CD4-positive, alpha-beta memory T cell (primary cell): ENCODE measurements around the gene NFKB1. TPM values are rescaled to one million over a fixed set of nuclear protein-coding genes. Genes with fewer than 3 reads are reported as not detected.

Experiments used
- CTCF ChIA-PET: fragments of 350-600 bp; sonication (Branson Sonifier 250); formaldehyde crosslinking; loops from one replicate; lab custom pipeline; 2021; ENCODE audit warnings: inconsistent platforms; ENCODE audit not compliant: partially characterized antibody; lab: Charles Lee
- POLR2A ChIA-PET: fragments of 350-600 bp; sonication (Branson Sonifier 250); formaldehyde crosslinking; loops from one replicate; lab custom pipeline; 2021; ENCODE audit not compliant: partially characterized antibody; lab: Charles Lee
- DNase-seq, 5 donors: peaks; one replicate each; pipeline versions ENCODE4 v3.0.0 to v3.0.0-alpha.2; 2020 to 2022; ENCODE audit warnings: mixed read lengths in 1 of 5
- H3K27ac ChIP-seq: one replicate; pipeline ENCODE4 v1.7.0; 2013; ENCODE audit warnings: low read depth, low read length
- H3K27me3 ChIP-seq: 2 replicates; pipeline ENCODE4 v1.7.0; 2013; ENCODE audit warnings: mild to moderate bottlenecking, low read length, moderate library complexity; ENCODE audit not compliant: insufficient read depth
- H3K36me3 ChIP-seq: 2 replicates; pipeline ENCODE4 v1.7.0; 2013; ENCODE audit warnings: mild to moderate bottlenecking, low read length, moderate library complexity; ENCODE audit not compliant: insufficient read depth
- H3K4me1 ChIP-seq: 2 replicates; pipeline ENCODE4 v1.7.0; 2013; ENCODE audit warnings: mild to moderate bottlenecking, low read length, moderate library complexity; ENCODE audit not compliant: insufficient read depth
- H3K4me3 ChIP-seq, 2 donors: one replicate each; pipeline ENCODE4 v1.7.0; 2013; ENCODE audit warnings: low read length in 2 of 2, mild to moderate bottlenecking in 1 of 2
- H3K9me3 ChIP-seq, 2 donors: one replicate each; pipeline ENCODE4 v1.7.0; 2013; ENCODE audit warnings: low read length in 2 of 2, control low read depth in 1 of 2; ENCODE audit not compliant: control insufficient read depth in 1 of 2
- H3K27ac Mint-ChIP-seq, 7 donors: one replicate each; pipeline ENCODE4 v1.8.0; 2020 to 2021; ENCODE audit warnings: mixed read lengths in 7 of 7, mild to moderate bottlenecking in 6 of 7, inconsistent platforms in 3 of 7, moderate library complexity in 3 of 7
- H3K27me3 Mint-ChIP-seq, 2 donors: one replicate each; pipeline ENCODE4 v1.8.0; 2020 to 2021; ENCODE audit warnings: mixed read lengths in 2 of 2
- H3K36me3 Mint-ChIP-seq, 2 donors: one replicate each; pipeline ENCODE4 v1.8.0; 2020 to 2021; ENCODE audit warnings: mixed read lengths in 2 of 2, inconsistent platforms in 1 of 2, mild to moderate bottlenecking in 1 of 2
- H3K4me1 Mint-ChIP-seq, 4 donors: one replicate each; pipeline ENCODE4 v1.8.0; 2020 to 2021; ENCODE audit warnings: mixed read lengths in 4 of 4, mild to moderate bottlenecking in 1 of 4
- H3K4me3 Mint-ChIP-seq, 8 donors: one replicate each; pipeline ENCODE4 v1.8.0; 2020 to 2021; ENCODE audit warnings: mixed read lengths in 8 of 8, mild to moderate bottlenecking in 7 of 8, moderate library complexity in 6 of 8, inconsistent platforms in 3 of 8
- H3K9me3 Mint-ChIP-seq, 8 donors: one replicate each; pipeline ENCODE4 v1.8.0; 2020 to 2021; ENCODE audit warnings: mixed read lengths in 8 of 8, mild to moderate bottlenecking in 5 of 8, inconsistent platforms in 3 of 8, moderate library complexity in 1 of 8
- intact Hi-C: fragments of 100-400 bp; cut with micrococcal nuclease; formaldehyde crosslinking; loops from one replicate; pipeline ENCODE4 v1.15.1; 2023
- polyA plus RNA-seq, 2 donors: library from polyadenylated mRNA; unstranded; fragments of 300-500 nt; fragmentation: Illumina TruSeq; gene quantifications; one replicate each; pipeline ENCODE4 v1.2.3, GENCODE V29; 2021
- total RNA-seq, 2 experiments: library from RNA; stranded (reverse); gene quantifications; one replicate each; pipeline ENCODE4 v1.2.3, GENCODE V29; 2021

The NFKB1 gene
- total and polyA plus RNA-seq, 4 experiments from 2014 or later = 16.6 to 84.9 (median 70.9) TPM

- POLR2A ChIA-PET = interaction anchor here (1.2 to 1.5 kb wide), 2 partner anchors 12 to 15 kb away, joined by 4 read pairs; no protein-coding TSS in a partner anchor
Measured at GRCh38 chr4:102543030-102543928, 42.1 kb downstream of the NFKB1 start.

GRCh38 chr4:102546635-102547034 is 45.5 kb downstream of the NFKB1 start:
- peaks cover 14% of the 10 kb centered on the region for H3K4me1 ChIP-seq
- intact Hi-C loops = no loop called here
- H3K4me3 ChIP-seq = no peak overlapping the region
- peak overlapping the region in 4 of 7 donors; percentile 9 to 43 (median 21) for H3K27ac Mint-ChIP-seq
- H3K9me3 ChIP-seq = no peaks in the 10 kb centered on the region
- H3K36me3 ChIP-seq = peaks cover 7% of the 10 kb centered on the region
- peak overlapping the region in 1 of 8 donors; percentile 26 for H3K4me3 Mint-ChIP-seq
- no peaks in the 10 kb centered on the region for H3K27me3 Mint-ChIP-seq
- H3K4me1 Mint-ChIP-seq = peaks cover 26 to 58% (median 41%) of the 10 kb centered on the region in 4 donors
- no peak for DNase-seq
- CTCF ChIA-PET = interaction anchor here (0.8 to 2.1 kb wide), 6 partner anchors 9 to 74 kb away, joined by 3 to 8 read pairs (median 3); no protein-coding TSS in a partner anchor
- H3K36me3 Mint-ChIP-seq = peaks cover 58 to 69% of the 10 kb centered on the region in 2 donors
- no peak overlapping the region for H3K27ac ChIP-seq
- POLR2A ChIA-PET = interaction anchor here (0.7 to 0.9 kb wide), 2 partner anchors 9 to 18 kb away, joined by 3 to 4 read pairs; no protein-coding TSS in a partner anchor
- no peaks in the 10 kb centered on the region for H3K27me3 ChIP-seq
- H3K9me3 Mint-ChIP-seq = peaks cover 0 to 2% (median 0%) of the 10 kb centered on the region in 8 donors

More at GRCh38 chr4:102543030-102543928, 42.1 kb downstream of the NFKB1 start:
- H3K27me3 ChIP-seq = no peaks in the 10 kb centered on the region
- intact Hi-C loops = no loop called here
- DNase-seq = no peak
- peaks cover 18% of the 10 kb centered on the region for H3K36me3 ChIP-seq
- no peaks in the 10 kb centered on the region for H3K9me3 ChIP-seq
- Mint-ChIP-seq H3K4me1 (peaks cover 22 to 57% (median 39%) of the 10 kb centered on the region in 4 donors), H3K27me3 (no peaks in the 10 kb centered on the region), H3K9me3 (no peaks in the 10 kb centered on the region), H3K27ac (peak overlapping the region in 4 of 7 donors; percentile 9 to 56 (median 35)), H3K36me3 (peaks cover 63 to 76% of the 10 kb centered on the region in 2 donors), H3K4me3 (no peak overlapping the region)
- peaks cover 10% of the 10 kb centered on the region for H3K4me1 ChIP-seq
- H3K27ac ChIP-seq = no peak overlapping the region
- H3K4me3 ChIP-seq = no peak overlapping the region
- CTCF ChIA-PET = interaction anchor here (1.0 to 1.4 kb wide), 3 partner anchors 9 to 67 kb away, joined by 3 to 4 read pairs (median 3); no protein-coding TSS in a partner anchor

- no peak for DNase-seq
- intact Hi-C loops = no loop called here
- H3K27me3 Mint-ChIP-seq = no peaks in the 10 kb centered on the region
- Histone ChIP-seq H3K27ac (no peak overlapping the region), H3K9me3 (no peaks in the 10 kb centered on the region), H3K4me1 (peaks cover 24% of the 10 kb centered on the region), H3K4me3 (no peak overlapping the region), H3K36me3 (peaks cover 7% of the 10 kb centered on the region), H3K27me3 (no peaks in the 10 kb centered on the region)
- H3K4me3 Mint-ChIP-seq = no peak overlapping the region
- peaks cover 36 to 60% (median 52%) of the 10 kb centered on the region in 4 donors for H3K4me1 Mint-ChIP-seq
- POLR2A ChIA-PET = no interaction called here
- H3K27ac Mint-ChIP-seq = peak overlapping the region in 5 of 7 donors; percentile 9 to 81 (median 13)
- H3K9me3 Mint-ChIP-seq = peaks cover 0 to 2% (median 0%) of the 10 kb centered on the region in 8 donors
- H3K36me3 Mint-ChIP-seq = peaks cover 57 to 74% of the 10 kb centered on the region in 2 donors
- CTCF ChIA-PET = no interaction called here
Measured at GRCh38 chr4:102547973-102548372, 46.8 kb downstream of the NFKB1 start.

GRCh38 chr4:102551958-102552565 is 50.9 kb downstream of the NFKB1 start:
- H3K4me3 ChIP-seq = no peak overlapping the region
- H3K9me3 ChIP-seq = no peaks in the 10 kb centered on the region
- ChIA-PET POLR2A (no interaction called here), CTCF (interaction anchor here (0.9 kb wide), 1 partner anchor 104 kb away, joined by 3 read pairs; no protein-coding TSS in a partner anchor)
- DNase-seq = no peak
- Mint-ChIP-seq H3K9me3 (peaks cover 0 to 2% (median 0%) of the 10 kb centered on the region in 8 donors), H3K27ac (peak overlapping the region in 6 of 7 donors; percentile 69 to 89 (median 83)), H3K36me3 (peaks cover 26 to 41% of the 10 kb centered on the region in 2 donors), H3K27me3 (no peaks in the 10 kb centered on the region), H3K4me3 (peak overlapping the region in 6 of 8 donors; percentile 26 to 78 (median 54)), H3K4me1 (peaks cover 36 to 57% (median 47%) of the 10 kb centered on the region in 4 donors)
- H3K36me3 ChIP-seq = peaks cover 7% of the 10 kb centered on the region
- H3K4me1 ChIP-seq = peaks cover 61% of the 10 kb centered on the region
- H3K27me3 ChIP-seq = no peaks in the 10 kb centered on the region
- intact Hi-C loops = loop anchor here (2.0 to 10.0 kb wide), 2 partner anchors 17 to 47 kb away; partner anchors contain the start of gene NFKB1
- peak overlapping the region; percentile 32 for H3K27ac ChIP-seq

GRCh38 chr4:102552781-102553180 is 51.6 kb downstream of the NFKB1 start:
- ChIA-PET POLR2A (no interaction called here), CTCF (interaction anchor here (0.9 kb wide), 1 partner anchor 104 kb away, joined by 3 read pairs; no protein-coding TSS in a partner anchor)
- peak overlapping the region in 6 of 8 donors; percentile 21 to 71 (median 50) for H3K4me3 Mint-ChIP-seq
- Histone ChIP-seq H3K36me3 (peaks cover 5% of the 10 kb centered on the region), H3K9me3 (no peaks in the 10 kb centered on the region), H3K27ac (no peak overlapping the region), H3K27me3 (no peaks in the 10 kb centered on the region), H3K4me3 (no peak overlapping the region), H3K4me1 (peaks cover 68% of the 10 kb centered on the region)
- DNase-seq = peak in 4 of 5 donors; percentile 21 to 50 (median 24)
- peaks cover 0 to 2% (median 0%) of the 10 kb centered on the region in 8 donors for H3K9me3 Mint-ChIP-seq
- no peaks in the 10 kb centered on the region for H3K27me3 Mint-ChIP-seq
- peak overlapping the region in 6 of 7 donors; percentile 74 to 92 (median 84) for H3K27ac Mint-ChIP-seq
- peaks cover 25 to 36% of the 10 kb centered on the region in 2 donors for H3K36me3 Mint-ChIP-seq
- intact Hi-C loops = loop anchor here (2.0 to 10.0 kb wide), 2 partner anchors 18 to 48 kb away; partner anchors contain the start of gene NFKB1
- peaks cover 33 to 54% (median 44%) of the 10 kb centered on the region in 4 donors for H3K4me1 Mint-ChIP-seq

- Mint-ChIP-seq H3K4me3 (peak overlapping the region in 1 of 8 donors; percentile 37), H3K36me3 (peaks cover 15 to 31% of the 10 kb centered on the region in 2 donors), H3K9me3 (no peaks in the 10 kb centered on the region), H3K27me3 (no peaks in the 10 kb centered on the region), H3K4me1 (peaks cover 38 to 54% (median 44%) of the 10 kb centered on the region in 4 donors), H3K27ac (peak overlapping the region in 4 of 7 donors; percentile 43 to 87 (median 66))
- H3K36me3 ChIP-seq = no peaks in the 10 kb centered on the region
- intact Hi-C loops = loop anchor here (2.0 to 10.0 kb wide), 2 partner anchors 19 to 49 kb away; partner anchors contain the start of gene NFKB1
- no peak overlapping the region for H3K4me3 ChIP-seq
- H3K27me3 ChIP-seq = no peaks in the 10 kb centered on the region
- H3K9me3 ChIP-seq = no peaks in the 10 kb centered on the region
- CTCF ChIA-PET = interaction anchor here (1.9 kb wide), 1 partner anchor 12 kb away, joined by 4 read pairs; no protein-coding TSS in a partner anchor
- H3K4me1 ChIP-seq = peaks cover 79% of the 10 kb centered on the region
- POLR2A ChIA-PET = no interaction called here
- no peak for DNase-seq
- H3K27ac ChIP-seq = no peak overlapping the region
Measured at GRCh38 chr4:102553982-102554381, 52.8 kb downstream of the NFKB1 start.
